Neuronal stem cell (in vitro differentiated cells): Measurements from ENCODE around the gene PDE3B.
"Not testable (repeated sequence)": the region's sequence is repeated elsewhere in the genome, so short reads cannot be mapped to it uniquely, and the experiment has no call there.

Experiments used
- DNase-seq: peaks from one replicate; pipeline ENCODE4 v3.0.0-alpha.2; 2013; ENCODE audit warnings: low spot score
- H2AFZ ChIP-seq: one replicate; pipeline ENCODE4 v1.6.1; 2013; ENCODE audit warnings: mild to moderate bottlenecking, low read length, inconsistent platforms
- H2AK5ac ChIP-seq: 2 replicates; pipeline ENCODE4 v1.6.1; 2013; ENCODE audit warnings: low read depth, mild to moderate bottlenecking, inconsistent platforms, low read length, moderate library complexity, mixed read lengths
- H2BK120ac ChIP-seq: 2 replicates; pipeline ENCODE4 v1.6.1; 2013; ENCODE audit warnings: low read depth, mild to moderate bottlenecking, inconsistent platforms, low read length, moderate library complexity, mixed read lengths
- H2BK12ac ChIP-seq: one replicate; pipeline ENCODE4 v1.6.1; 2013; ENCODE audit warnings: low read length, inconsistent platforms
- H2BK15ac ChIP-seq: 2 replicates; pipeline ENCODE4 v1.6.1; 2013; ENCODE audit warnings: mild to moderate bottlenecking, low read length, inconsistent platforms, mixed read lengths
- H2BK5ac ChIP-seq: one replicate; pipeline ENCODE4 v1.6.1; 2013; ENCODE audit warnings: inconsistent platforms, mild to moderate bottlenecking, low read length, moderate library complexity
- H3K14ac ChIP-seq: one replicate; pipeline ENCODE4 v1.6.1; 2013; ENCODE audit warnings: low read length, inconsistent platforms
- H3K18ac ChIP-seq: 2 replicates; pipeline ENCODE4 v1.6.1; 2013; ENCODE audit warnings: low read length, inconsistent platforms
- H3K23ac ChIP-seq: 2 replicates; pipeline ENCODE4 v1.6.1; 2013; ENCODE audit warnings: low read depth, mild to moderate bottlenecking, mixed read lengths, low read length, inconsistent platforms; ENCODE audit not compliant: poor library complexity
- H3K27ac ChIP-seq: replicated peaks from 3 replicates; pipeline ENCODE4 v1.5.1; 2013; ENCODE audit warnings: low read length, inconsistent platforms
- H3K27me3 ChIP-seq, 3 experiments: 2 replicates each; pipeline ENCODE4 v1.6.1; 2013; ENCODE audit warnings: low read length in 3 of 3, mild to moderate bottlenecking in 2 of 3, inconsistent platforms in 1 of 3, low read depth in 1 of 3, mixed read lengths in 1 of 3, moderate library complexity in 1 of 3; ENCODE audit not compliant: control insufficient read depth in 3 of 3, insufficient read depth in 3 of 3
- H3K36me3 ChIP-seq, 2 donors: replicated peaks in 1 of 2; 2 replicates each; pipeline ENCODE4 v1.6.1; 2013; ENCODE audit warnings: low read length in 2 of 2; ENCODE audit not compliant: control insufficient read depth in 2 of 2, insufficient read depth in 2 of 2
- H3K4ac ChIP-seq: 2 replicates; pipeline ENCODE4 v1.6.1; 2013; ENCODE audit warnings: inconsistent platforms, mild to moderate bottlenecking, low read length, moderate library complexity
- H3K4me1 ChIP-seq, 2 donors: 1 replicate in 1 of 2; 2 replicates in 1 of 2; pipeline ENCODE4 v1.6.1; 2013; ENCODE audit warnings: low read length in 2 of 2, low read depth in 1 of 2; ENCODE audit not compliant: control insufficient read depth in 2 of 2, insufficient read depth in 1 of 2
- H3K4me2 ChIP-seq: one replicate; pipeline ENCODE4 v1.6.1; 2013; ENCODE audit warnings: mild to moderate bottlenecking, low read length, inconsistent platforms; ENCODE audit not compliant: insufficient read depth, poor library complexity, severe bottlenecking
- H3K4me3 ChIP-seq, 2 donors: 2 replicates each; pipeline ENCODE4 v1.5.1; 2013; ENCODE audit warnings: low read length in 2 of 2, mild to moderate bottlenecking in 2 of 2, inconsistent platforms in 1 of 2, moderate library complexity in 1 of 2
- H3K79me1 ChIP-seq: one replicate; pipeline ENCODE4 v1.6.1; 2013; ENCODE audit warnings: low read depth, mild to moderate bottlenecking, inconsistent platforms, low read length, moderate library complexity
- H3K9ac ChIP-seq: one replicate; pipeline ENCODE4 v1.6.1; 2013; ENCODE audit warnings: mild to moderate bottlenecking, low read depth, low read length, inconsistent platforms; ENCODE audit not compliant: poor library complexity
- H3K9me3 ChIP-seq, 2 donors: replicated peaks in 1 of 2; 2 replicates each; pipeline versions ENCODE3 to v1.6.1; 2013; ENCODE audit warnings: low read length in 2 of 2, mild to moderate bottlenecking in 2 of 2, inconsistent platforms in 1 of 2, low read depth in 1 of 2, mixed read lengths in 1 of 2, moderate library complexity in 1 of 2; ENCODE audit not compliant: control insufficient read depth in 2 of 2, insufficient read depth in 1 of 2
- H4K8ac ChIP-seq: one replicate; pipeline ENCODE4 v1.6.1; 2013; ENCODE audit warnings: low read depth, mild to moderate bottlenecking, inconsistent platforms, low read length, moderate library complexity
- H4K91ac ChIP-seq: one replicate; pipeline ENCODE4 v1.6.1; 2013; ENCODE audit warnings: low read length, low read depth, mild to moderate bottlenecking, inconsistent platforms; ENCODE audit not compliant: poor library complexity
- WGBS, 2 donors: extraction: QIAGEN DNeasy Blood & Tissue Kit; methylation state at CpG; one replicate each; pipeline ENCODE4 v1.1.7; 2013; ENCODE audit warnings: missing lambda C conversion rate in 2 of 2, mixed read lengths in 1 of 2; ENCODE audit not compliant: insufficient read length in 2 of 2, insufficient replicate concordance in 1 of 2; ENCODE audit errors: extremely low coverage in 2 of 2; 5-methylcytosine and 5-hydroxymethylcytosine counted together

PDE3B gene

DNA sequence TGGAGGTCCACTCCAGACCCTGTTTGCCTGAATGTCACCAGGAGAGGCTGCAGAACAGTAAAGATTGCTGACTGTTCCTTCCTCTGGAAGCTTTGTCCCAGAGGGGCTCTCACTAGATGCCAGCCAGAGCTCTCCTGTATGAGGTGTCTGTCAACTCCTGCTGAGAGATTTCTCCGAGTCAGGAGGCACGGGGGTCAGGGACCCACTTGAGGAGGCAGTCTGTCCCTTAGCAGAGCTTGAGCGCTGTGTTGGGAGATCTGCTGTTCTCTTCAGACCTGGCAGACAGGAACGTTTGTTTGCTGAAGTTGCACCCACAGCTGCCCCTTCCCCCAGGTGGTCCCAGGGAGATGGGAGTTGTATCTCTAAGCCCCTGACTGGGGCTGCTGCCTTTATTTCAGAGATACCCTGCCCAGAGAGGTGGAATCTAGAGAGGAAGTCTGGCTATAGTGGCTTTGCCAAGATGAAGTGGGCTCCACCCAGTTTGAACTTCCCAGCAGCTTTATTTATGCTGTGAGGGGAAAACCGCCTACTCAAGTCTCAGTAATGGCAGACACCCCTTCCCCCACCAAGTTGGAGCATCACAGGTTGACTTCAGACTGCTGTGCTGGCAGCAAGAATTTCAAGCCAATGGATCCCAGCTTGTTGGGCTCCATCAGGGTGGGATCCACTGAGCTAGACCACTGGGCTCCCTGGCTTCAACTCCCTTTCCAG, 99.4 kb downstream of the PDE3B start:
- H3K9me3 ChIP-seq, result no peaks in the 10 kb centered on the region
- no peak overlapping the region for H2BK5ac ChIP-seq
- no peak overlapping the region for H2AK5ac ChIP-seq
- no peak for DNase-seq
- no peaks in the 10 kb centered on the region for H3K27me3 ChIP-seq
- no peak overlapping the region for H3K9ac ChIP-seq
- no peak overlapping the region for H2BK15ac ChIP-seq
- no peak overlapping the region for H3K4ac ChIP-seq
- H3K79me1 ChIP-seq, result peaks cover 2% of the 10 kb centered on the region
- H3K23ac ChIP-seq, result no peak overlapping the region
- H3K14ac ChIP-seq, result no peak overlapping the region
- no peak overlapping the region for H3K4me3 ChIP-seq
- no peak overlapping the region for H2BK12ac ChIP-seq
- peaks cover 0 to 2% of the 10 kb centered on the region in 2 donors for H3K4me1 ChIP-seq
- H4K8ac ChIP-seq, result no peak overlapping the region
- no peak overlapping the region for H3K27ac ChIP-seq
- no peak overlapping the region for H2AFZ ChIP-seq
- H2BK120ac ChIP-seq, result no peak overlapping the region
- no peak overlapping the region for H4K91ac ChIP-seq
- H3K4me2 ChIP-seq, result no peak overlapping the region
- H3K36me3 ChIP-seq, result no peaks in the 10 kb centered on the region
- no CpG with 5 or more reads among the region's 5 CpGs for WGBS, 2 donors
- H3K18ac ChIP-seq, result no peak overlapping the region

GRCh38 chr11:14743667-14744066, 100.1 kb downstream of the PDE3B start:
- not testable (repeated sequence) for H3K9ac ChIP-seq, H2BK15ac ChIP-seq, H2BK120ac ChIP-seq, H2AFZ ChIP-seq, H3K4me1 ChIP-seq, H3K18ac ChIP-seq, H2BK5ac ChIP-seq, H4K91ac ChIP-seq, H2AK5ac ChIP-seq, H3K23ac ChIP-seq, H2BK12ac ChIP-seq, H3K4ac ChIP-seq, H3K36me3 ChIP-seq, H3K4me3 ChIP-seq, H3K4me2 ChIP-seq, H3K79me1 ChIP-seq, DNase-seq, H3K9me3 ChIP-seq, H3K27ac ChIP-seq, H3K27me3 ChIP-seq, H4K8ac ChIP-seq, H3K14ac ChIP-seq
- WGBS, 2 donors, result no CpG with 5 or more reads among the region's 6 CpGs

- Histone ChIP-seq H3K9ac (no peak overlapping the region), H3K4me2 (no peak overlapping the region), H3K36me3 (no peaks in the 10 kb centered on the region), H2AK5ac (no peak overlapping the region), H2AFZ (no peak overlapping the region), H3K23ac (no peak overlapping the region), H3K4me3 (no peak overlapping the region), H2BK120ac (no peak overlapping the region), H4K8ac (no peak overlapping the region), H3K9me3 (no peaks in the 10 kb centered on the region), H2BK15ac (no peak overlapping the region), H2BK5ac (no peak overlapping the region), H3K4ac (no peak overlapping the region), H2BK12ac (no peak overlapping the region), H3K4me1 (peaks cover 0 to 2% of the 10 kb centered on the region in 2 donors), H3K27me3 (no peaks in the 10 kb centered on the region), H4K91ac (no peak overlapping the region), H3K14ac (no peak overlapping the region), H3K79me1 (no peaks in the 10 kb centered on the region), H3K27ac (no peak overlapping the region), H3K18ac (no peak overlapping the region)
- no CpG with 5 or more reads among the region's 3 CpGs for WGBS, 2 donors
- DNase-seq, result no peak
These were observed 103.3 kb downstream of the PDE3B start for GRCh38 chr11:14746857-14747395.

- no CpG with 5 or more reads among the region's 1 CpG for WGBS, 2 donors
- H3K18ac ChIP-seq, result no peak overlapping the region
These were observed 104.5 kb downstream of the PDE3B start for GRCh38 chr11:14748090-14748489.

More at GRCh38 chr11:14748090-14748489, 104.5 kb downstream of the PDE3B start:
- no peak overlapping the region for H4K91ac ChIP-seq
- H2AK5ac ChIP-seq, result no peak overlapping the region
- H4K8ac ChIP-seq, result no peak overlapping the region
- no peaks in the 10 kb centered on the region for H3K9me3 ChIP-seq
- H3K23ac ChIP-seq, result no peak overlapping the region
- H2AFZ ChIP-seq, result no peak overlapping the region
- H3K4ac ChIP-seq, result no peak overlapping the region
- H3K4me2 ChIP-seq, result no peak overlapping the region
- no peak overlapping the region for H2BK12ac ChIP-seq
- H3K36me3 ChIP-seq, result no peaks in the 10 kb centered on the region
- no peak overlapping the region for H2BK5ac ChIP-seq
- H3K4me3 ChIP-seq, result no peak overlapping the region
- no peaks in the 10 kb centered on the region for H3K27me3 ChIP-seq
- H2BK15ac ChIP-seq, result no peak overlapping the region
- H3K14ac ChIP-seq, result no peak overlapping the region
- peaks cover 0 to 2% of the 10 kb centered on the region in 2 donors for H3K4me1 ChIP-seq
- no peak for DNase-seq
- no peak overlapping the region for H2BK120ac ChIP-seq
- no peaks in the 10 kb centered on the region for H3K79me1 ChIP-seq
- no peak overlapping the region for H3K9ac ChIP-seq
- H3K27ac ChIP-seq, result no peak overlapping the region
